A549 (cell line): Measurements from ENCODE around the gene SS18.

Experiments
- CHD2 ChIP-seq: fragments of 150-350 bp; IDR thresholded peaks from 2 replicates; pipeline ENCODE4 v1.6.1; 2014; ENCODE audit warnings: low read length; ENCODE audit not compliant: partially characterized antibody
- CHD4 ChIP-seq: fragments of 200-600 bp; sonication (generic); IDR thresholded peaks from 2 replicates; pipeline ENCODE4 v1.6.1; 2016; ENCODE audit warnings: antibody characterized with exemption, mild to moderate bottlenecking, borderline replicate concordance
- CTCF ChIP-seq: fragments of >200 bp; sonication (Bioruptor Twin); formaldehyde crosslinking; IDR thresholded peaks from 3 replicates; pipeline ENCODE4 v1.5.1; 2016
- EP300 ChIP-seq, 2 experiments: fragments of >200 bp; sonication (Bioruptor Twin); formaldehyde crosslinking; IDR thresholded peaks; 2 replicates in 1 of 2; 3 replicates in 1 of 2; pipeline ENCODE4 v1.6.1; 2016 to 2017
- FOSL2 ChIP-seq, 2 experiments: fragments of 450-650 bp in 1 of 2; fragments of >200 bp in 1 of 2; sonication (Bioruptor Twin) in 1 of 2; formaldehyde crosslinking; IDR thresholded peaks; 2 replicates each; pipeline versions ENCODE4 v1.5.0 to v1.6.1; 2016 to 2020; ENCODE audit warnings: mild to moderate bottlenecking in 1 of 2, moderate library complexity in 1 of 2
- HOXA7 ChIP-seq: fragments of 250-450 bp; sonication (Bioruptor Pico); IDR thresholded peaks from 2 replicates; pipeline ENCODE4 v1.5.0; 2020; ENCODE audit warnings: mild to moderate bottlenecking, moderate library complexity
- MAFK ChIP-seq: fragments of 450-650 bp; IDR thresholded peaks from 2 replicates; pipeline ENCODE4 v1.6.1; 2014; ENCODE audit not compliant: partially characterized antibody
- POLR2A ChIP-seq: IDR thresholded peaks from 2 replicates; pipeline ENCODE4 v1.6.1; 2012; ENCODE audit warnings: mild to moderate bottlenecking, low read length
- RAD21 ChIP-seq, 2 experiments: fragments of >200 bp in 1 of 2; sonication (Bioruptor Twin) in 1 of 2; formaldehyde crosslinking in 1 of 2; IDR thresholded peaks in 1 of 2; conservative IDR thresholded peaks in 1 of 2; 2 replicates in 1 of 2; 3 replicates in 1 of 2; pipeline ENCODE4 v1.6.1; 2012 to 2018; ENCODE audit warnings: inconsistent platforms in 1 of 2
- SMC3 ChIP-seq: fragments of >200 bp; sonication (Bioruptor Twin); formaldehyde crosslinking; IDR thresholded peaks from 3 replicates; pipeline ENCODE4 v1.6.1; 2018; ENCODE audit warnings: inconsistent platforms
- USF2 ChIP-seq: fragments of 450-650 bp; IDR thresholded peaks from 2 replicates; pipeline ENCODE4 v1.6.1; 2014; ENCODE audit warnings: antibody characterized with exemption
- ZC3H11A ChIP-seq: fragments of 450-650 bp; IDR thresholded peaks from 2 replicates; pipeline ENCODE4 v1.6.1; 2014; ENCODE audit warnings: antibody characterized with exemption, mild to moderate bottlenecking

GRCh38 chr18:26039203-26039602, 51.2 kb downstream of the SS18 start:
- no peak for TF ChIP-seq EP300 (IDR thresholded peaks at IDR 0.05)
- no peak for TF ChIP-seq SMC3
- TF ChIP-seq CHD2 = no peak
- no peak for TF ChIP-seq CTCF
- no peak for TF ChIP-seq ZC3H11A
- no peak for TF ChIP-seq USF2
- TF ChIP-seq FOSL2 (IDR thresholded peaks at IDR 0.05) = no peak
- TF ChIP-seq FOSL2 (CRISPR knock-in tag; IDR thresholded peaks at IDR 0.05) = no peak
- no peak for TF ChIP-seq CHD4
- TF ChIP-seq MAFK = no peak
- TF ChIP-seq RAD21 (conservative IDR thresholded peaks at IDR 0.05 in 1 of 2, IDR thresholded peaks at IDR 0.05 in 1 of 2) = no peak
- TF ChIP-seq POLR2A = no peak
- TF ChIP-seq HOXA7 = no peak
